Measurements from ENCODE around the gene WBP11. TPM values are rescaled to one million over a fixed set of nuclear protein-coding genes. Genes with fewer than 3 reads are reported as not detected.

WBP11 gene
- total RNA-seq, 1 donor from 2014 or later, result 64.6 TPM

- DNase-seq (ENCODE audit: low spot score), result no peak
- Mint-ChIP-seq H3K4me1 (ENCODE audit: unreplicated experiment) (no peaks in the 10 kb centered on the region), H3K4me3 (ENCODE audit: unreplicated experiment) (no peak overlapping the region), H3K27ac (ENCODE audit: unreplicated experiment) (no peak overlapping the region), H3K36me3 (ENCODE audit: low read depth, unreplicated experiment) (no peaks in the 10 kb centered on the region), H3K27me3 (ENCODE audit: unreplicated experiment) (no peaks in the 10 kb centered on the region), H3K9me3 (ENCODE audit: unreplicated experiment) (no peaks in the 10 kb centered on the region)
- TF ChIP-seq CTCF (IDR thresholded peaks at IDR 0.05; ENCODE audit: unreplicated experiment), result no peak
Observed at GRCh38 chr12:14826491-14826890, 23.2 kb upstream of the WBP11 start.

DNA sequence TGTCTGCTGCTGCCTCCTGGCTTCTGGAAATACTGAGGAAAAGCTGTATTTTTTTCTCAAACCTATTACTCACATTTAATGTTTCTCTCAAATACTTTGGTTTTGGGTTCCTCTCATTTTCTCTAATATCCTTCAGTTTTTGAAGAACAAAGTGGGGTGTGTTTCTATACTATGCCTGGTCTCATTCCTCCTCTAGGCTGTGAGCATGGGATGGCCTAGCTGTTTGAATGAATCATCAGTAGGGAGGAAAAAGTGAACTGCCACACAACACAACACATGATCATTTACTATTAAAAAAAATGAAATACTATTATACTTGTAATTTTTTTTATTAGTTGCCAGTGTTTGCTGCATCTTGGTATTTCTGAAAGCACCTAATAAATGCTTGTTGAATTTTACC lies 22.0 kb upstream of the WBP11 start:
- Mint-ChIP-seq H3K36me3 (ENCODE audit: low read depth, unreplicated experiment) (no peaks in the 10 kb centered on the region), H3K9me3 (ENCODE audit: unreplicated experiment) (no peaks in the 10 kb centered on the region)

GRCh38 chr12:14824012-14824634 lies 20.8 kb upstream of the WBP11 start:
- Mint-ChIP-seq H3K4me3 (ENCODE audit: unreplicated experiment) (no peak overlapping the region), H3K27me3 (ENCODE audit: unreplicated experiment) (no peaks in the 10 kb centered on the region), H3K27ac (ENCODE audit: unreplicated experiment) (no peak overlapping the region), H3K4me1 (ENCODE audit: unreplicated experiment) (no peaks in the 10 kb centered on the region), H3K9me3 (ENCODE audit: unreplicated experiment) (no peaks in the 10 kb centered on the region), H3K36me3 (ENCODE audit: low read depth, unreplicated experiment) (no peaks in the 10 kb centered on the region)
- no peak for TF ChIP-seq CTCF (IDR thresholded peaks at IDR 0.05; ENCODE audit: unreplicated experiment)
- no peak for DNase-seq (ENCODE audit: low spot score)

More for the DNA sequence above, 22.0 kb upstream of the WBP11 start:
- no peak for DNase-seq (ENCODE audit: low spot score)
- Mint-ChIP-seq H3K4me1 (ENCODE audit: unreplicated experiment) (no peaks in the 10 kb centered on the region), H3K27me3 (ENCODE audit: unreplicated experiment) (no peaks in the 10 kb centered on the region), H3K4me3 (ENCODE audit: unreplicated experiment) (no peak overlapping the region), H3K27ac (ENCODE audit: unreplicated experiment) (no peak overlapping the region)
- no peak for TF ChIP-seq CTCF (IDR thresholded peaks at IDR 0.05; ENCODE audit: unreplicated experiment)

- Mint-ChIP-seq H3K4me3 (ENCODE audit: unreplicated experiment) (no peak within 1 kb of the TSS), H3K4me1 (ENCODE audit: unreplicated experiment) (peaks cover 12% of the 10 kb centered on the region), H3K9me3 (ENCODE audit: unreplicated experiment) (no peaks in the 10 kb centered on the region), H3K27ac (ENCODE audit: unreplicated experiment) (peak within 1 kb of the TSS; percentile 49), H3K36me3 (ENCODE audit: low read depth, unreplicated experiment) (no peaks in the 10 kb centered on the region), H3K27me3 (ENCODE audit: unreplicated experiment) (peaks cover 4% of the 10 kb centered on the region)
- no peak for DNase-seq (ENCODE audit: low spot score)
- TF ChIP-seq CTCF (IDR thresholded peaks at IDR 0.05; ENCODE audit: unreplicated experiment), result no peak
Observed at GRCh38 chr12:14814014-14814413, 10.7 kb upstream of the WBP11 start, which contains the start of gene SMCO3. Gene SMCO3 (minus strand): TSS chr12:14814182. CDS start chr12:14806680, 7,502 bp downstream.

GRCh38 chr12:14811486-14811885 lies 8.2 kb upstream of the WBP11 start:
- Mint-ChIP-seq H3K9me3 (ENCODE audit: unreplicated experiment) (no peaks in the 10 kb centered on the region), H3K36me3 (ENCODE audit: low read depth, unreplicated experiment) (no peaks in the 10 kb centered on the region), H3K27me3 (ENCODE audit: unreplicated experiment) (peaks cover 4% of the 10 kb centered on the region), H3K27ac (ENCODE audit: unreplicated experiment) (no peak overlapping the region), H3K4me1 (ENCODE audit: unreplicated experiment) (peaks cover 10% of the 10 kb centered on the region), H3K4me3 (ENCODE audit: unreplicated experiment) (no peak overlapping the region)
- no peak for DNase-seq (ENCODE audit: low spot score)
- TF ChIP-seq CTCF (IDR thresholded peaks at IDR 0.05; ENCODE audit: unreplicated experiment), result no peak
